ENCODE results near the gene DBNDD2. TPM values are rescaled to one million over a fixed set of nuclear protein-coding genes. Genes with fewer than 3 reads are reported as not detected.

DBNDD2 gene
- total and polyA plus RNA-seq, 12 donors = 2.1 to 71.1 (median 31.5) TPM

- peak overlapping the region in 2 of 5 donors; percentile 37 to 64 for H3K27ac ChIP-seq
- intact Hi-C loops (cut with DNase I) = loop anchor here (2.0 to 5.0 kb wide), 4 partner anchors 46 to 63 kb away; no protein-coding TSS in a partner anchor
- no peaks in the 10 kb centered on the region for H3K27me3 ChIP-seq
- TF ChIP-seq CTCF (IDR thresholded peaks at IDR 0.05) = peak; percentile 70 to 92 (median 90)
- no peak for TF ChIP-seq POLR2A (IDR thresholded peaks at IDR 0.05)
- H3K4me3 ChIP-seq = peak overlapping the region in 2 of 4 donors; percentile 42 to 59
- peaks cover 0 to 10% of the 10 kb centered on the region in 2 donors for H3K4me1 ChIP-seq (replicated peaks in 1 of 2)
- WGBS, 4 donors = 15 to 29% (median 20%) methylated on average over 23 to 38 of the region's 38 CpGs
- no peaks in the 10 kb centered on the region for H3K9me3 ChIP-seq (replicated peaks in 1 of 3)
- H3K36me3 ChIP-seq (replicated peaks in 1 of 2) = no peaks in the 10 kb centered on the region
- peak; percentile 87 to 93 (median 89) for DNase-seq
These were observed 34.6 kb upstream of the DBNDD2 start for GRCh38 chr20:45373353-45374100.

GRCh38 chr20:45374101-45374467 is 34.0 kb upstream of the DBNDD2 start:
- H3K4me3 ChIP-seq = peak overlapping the region in 1 of 4 donors; percentile 59
- TF ChIP-seq CTCF (IDR thresholded peaks at IDR 0.05) (peak in 1 of 6 experiments; percentile 12), POLR2A (IDR thresholded peaks at IDR 0.05) (no peak)
- WGBS, 4 donors = 54 to 59% (median 56%) methylated on average over 9 of the region's 9 CpGs
- H3K9me3 ChIP-seq (replicated peaks in 1 of 3) = no peaks in the 10 kb centered on the region
- no peak for DNase-seq
- no peaks in the 10 kb centered on the region for H3K36me3 ChIP-seq (replicated peaks in 1 of 2)
- H3K27ac ChIP-seq = no peak overlapping the region
- intact Hi-C loops (cut with DNase I) = loop anchor here (5.0 kb wide), 3 partner anchors 47 to 58 kb away; no protein-coding TSS in a partner anchor
- H3K27me3 ChIP-seq = no peaks in the 10 kb centered on the region
- H3K4me1 ChIP-seq (replicated peaks in 1 of 2) = peaks cover 0 to 10% of the 10 kb centered on the region in 2 donors

- H3K27me3 ChIP-seq = no peaks in the 10 kb centered on the region
- no peak for DNase-seq
- no peak overlapping the region for H3K27ac ChIP-seq
- 89 to 95% (median 93%) methylated on average over 10 to 14 of the region's 14 CpGs for WGBS, 4 donors
- no peak for TF ChIP-seq POLR2A (IDR thresholded peaks at IDR 0.05)
- no peak for TF ChIP-seq CTCF (IDR thresholded peaks at IDR 0.05)
- peaks cover 0 to 10% of the 10 kb centered on the region in 2 donors for H3K4me1 ChIP-seq (replicated peaks in 1 of 2)
- no peaks in the 10 kb centered on the region for H3K36me3 ChIP-seq (replicated peaks in 1 of 2)
- no peaks in the 10 kb centered on the region for H3K9me3 ChIP-seq (replicated peaks in 1 of 3)
- intact Hi-C loops (cut with DNase I) = loop anchor here (5.0 kb wide), 3 partner anchors 48 to 58 kb away; no protein-coding TSS in a partner anchor
- no peak overlapping the region for H3K4me3 ChIP-seq
These were observed 33.1 kb upstream of the DBNDD2 start for GRCh38 chr20:45374966-45375365.

GRCh38 chr20:45377269-45377668 is 30.8 kb upstream of the DBNDD2 start:
- TF ChIP-seq POLR2A (IDR thresholded peaks at IDR 0.05) = no peak
- TF ChIP-seq CTCF (IDR thresholded peaks at IDR 0.05) = no peak
- no peak for DNase-seq
- Histone ChIP-seq H3K4me3 (no peak overlapping the region), H3K4me1 (replicated peaks in 1 of 2) (peaks cover 0 to 10% of the 10 kb centered on the region in 2 donors), H3K27me3 (no peaks in the 10 kb centered on the region), H3K27ac (no peak overlapping the region), H3K36me3 (replicated peaks in 1 of 2) (no peaks in the 10 kb centered on the region), H3K9me3 (replicated peaks in 1 of 3) (no peaks in the 10 kb centered on the region)
- 82 to 96% (median 88%) methylated on average over 3 to 11 of the region's 11 CpGs for WGBS, 4 donors
- intact Hi-C loops (cut with DNase I) = no loop called here

All from adrenal gland (tissue), 12 donors.